Measurements from ENCODE around the gene APOA1.

- TF ChIP-seq EZH2 (IDR thresholded peaks at IDR 0.05) = no peak
- TF ChIP-seq CTCF (IDR thresholded peaks at IDR 0.05) = no peak
- TF ChIP-seq EZH2phosphoT487 (IDR thresholded peaks at IDR 0.05) = no peak
Measured at GRCh38 chr11:116851626-116852025, 14.2 kb upstream of the APOA1 start.
